GM21515 (cell line): Measurements from ENCODE around the gene AAMP.

Experiments
- ATAC-seq: cut with Tn5 transposase; IDR thresholded peaks from one replicate; pipeline ENCODE4 v1.9.1; 2021; ENCODE audit not compliant: unreplicated experiment

Gene AAMP

DNA sequence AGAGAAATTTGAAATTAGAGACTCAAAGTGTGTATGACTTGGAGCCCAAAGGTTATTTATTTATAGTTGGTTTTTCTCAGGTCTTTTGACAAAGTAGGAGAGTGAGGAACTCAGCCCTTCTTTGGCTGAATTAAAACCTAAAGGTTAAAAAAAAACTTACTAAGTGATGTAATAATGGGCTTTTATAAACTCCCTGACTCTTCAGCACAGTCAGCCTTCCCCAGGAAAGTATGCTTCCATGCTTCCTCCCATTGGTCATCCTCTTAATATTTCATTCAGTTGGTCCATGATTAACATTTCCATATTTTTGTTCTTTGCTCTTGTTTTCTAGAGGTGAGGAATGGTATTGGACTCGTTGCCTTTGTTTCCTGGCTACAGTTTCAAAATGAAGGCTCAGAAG is 45.8 kb downstream of the AAMP start:
- ATAC-seq, result no peak

DNA sequence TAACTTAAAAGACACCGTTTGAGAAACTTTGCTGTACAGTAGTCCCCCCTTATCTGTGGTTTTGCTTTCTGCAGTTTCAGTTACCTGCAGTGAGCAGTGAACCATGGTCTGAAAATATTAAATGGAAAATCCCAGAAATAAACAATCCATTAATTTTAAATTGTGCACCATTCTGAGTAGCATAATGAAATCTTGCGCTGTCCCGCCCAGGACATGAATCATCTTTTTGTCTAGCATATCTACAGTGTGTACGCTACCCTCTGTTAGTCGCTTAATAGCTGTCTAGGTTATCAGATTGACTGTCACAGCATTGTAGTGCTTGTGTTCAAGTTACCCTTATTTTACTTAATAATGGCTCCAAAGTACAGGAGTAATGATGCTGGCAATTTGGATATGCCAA is 46.9 kb downstream of the AAMP start:
- no peak for ATAC-seq

DNA sequence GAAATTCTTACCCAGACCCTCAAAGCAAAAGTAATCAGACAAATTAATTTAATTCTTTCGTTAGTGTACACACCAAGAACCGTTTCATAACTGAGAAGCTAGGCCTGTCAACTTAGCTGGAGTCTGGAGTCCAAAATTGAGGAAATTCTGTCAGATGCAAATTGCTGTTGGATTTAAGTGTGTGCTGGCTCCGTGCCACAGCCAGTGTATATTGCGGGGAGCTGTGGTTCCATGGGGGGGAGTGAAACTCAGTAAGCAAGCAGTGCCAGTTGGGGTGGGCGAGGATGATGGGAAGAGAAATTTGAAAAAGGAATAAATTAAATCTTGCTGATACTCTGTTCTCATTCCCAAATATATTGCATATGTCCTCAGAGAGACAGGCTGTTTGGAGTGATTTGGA is 48.9 kb downstream of the AAMP start:
- ATAC-seq, result no peak

DNA sequence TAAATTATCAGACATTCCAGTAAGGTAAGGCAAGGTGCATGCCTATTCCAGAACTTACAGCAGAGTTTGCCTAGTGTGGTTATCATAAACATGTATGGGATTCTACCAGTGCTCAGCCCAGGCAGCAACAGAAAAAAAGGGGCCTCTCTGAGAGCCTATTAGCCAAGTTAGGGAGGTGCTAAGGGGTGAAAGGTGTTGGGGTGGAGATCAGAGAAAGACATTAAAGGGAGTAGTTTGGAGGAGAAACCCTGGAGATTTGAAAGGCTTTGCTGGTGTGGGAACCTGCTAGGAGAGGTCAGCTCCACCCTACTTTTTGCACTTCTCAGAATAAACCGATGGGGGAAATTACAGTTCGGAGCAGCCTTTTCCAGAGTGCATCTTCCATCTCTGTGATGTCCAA is 50.0 kb downstream of the AAMP start:
- ATAC-seq, result no peak

DNA sequence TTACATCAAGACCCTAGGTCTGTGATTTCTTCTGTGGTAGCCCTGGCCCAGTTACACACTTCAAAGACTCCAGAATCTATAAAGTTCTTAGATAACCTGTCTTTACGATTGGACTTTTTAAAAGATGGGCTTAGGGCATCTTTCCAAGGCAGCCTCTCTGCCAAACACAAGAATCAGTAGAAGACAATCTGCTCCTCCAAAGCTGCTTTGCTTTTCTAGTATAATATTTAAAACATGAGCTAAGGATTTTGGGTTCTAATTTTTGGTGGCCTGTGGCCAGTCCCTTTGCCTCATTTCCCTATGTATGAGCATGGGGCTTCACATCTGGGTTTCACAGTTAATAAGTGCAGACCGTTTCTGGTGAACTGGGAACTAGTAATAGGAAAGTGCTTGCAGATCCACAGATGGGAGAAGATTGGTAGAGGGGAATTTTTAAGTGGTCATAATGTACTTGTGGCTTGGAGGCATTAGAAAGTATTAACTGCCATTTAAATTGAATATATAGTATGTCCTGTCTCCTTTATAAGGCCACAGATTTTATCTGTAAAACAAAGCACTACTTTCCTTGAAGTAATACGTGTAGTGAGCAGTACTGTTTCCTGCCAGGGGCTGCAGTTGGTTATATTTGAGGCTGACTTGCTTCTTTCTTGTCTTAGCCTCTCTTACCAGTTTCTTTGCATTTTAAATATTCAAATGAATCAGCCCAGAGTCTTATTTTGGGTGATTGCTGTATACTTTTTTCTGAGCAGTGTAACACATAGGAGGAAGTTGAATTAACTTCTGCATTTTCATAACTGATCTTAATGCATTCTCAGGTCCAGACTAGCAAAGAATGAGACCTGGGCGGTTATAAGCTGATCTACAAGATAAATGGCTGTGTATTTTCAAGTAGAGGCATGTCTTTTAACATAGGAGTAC is 51.4 kb downstream of the AAMP start:
- ATAC-seq, result peak; percentile 47

DNA sequence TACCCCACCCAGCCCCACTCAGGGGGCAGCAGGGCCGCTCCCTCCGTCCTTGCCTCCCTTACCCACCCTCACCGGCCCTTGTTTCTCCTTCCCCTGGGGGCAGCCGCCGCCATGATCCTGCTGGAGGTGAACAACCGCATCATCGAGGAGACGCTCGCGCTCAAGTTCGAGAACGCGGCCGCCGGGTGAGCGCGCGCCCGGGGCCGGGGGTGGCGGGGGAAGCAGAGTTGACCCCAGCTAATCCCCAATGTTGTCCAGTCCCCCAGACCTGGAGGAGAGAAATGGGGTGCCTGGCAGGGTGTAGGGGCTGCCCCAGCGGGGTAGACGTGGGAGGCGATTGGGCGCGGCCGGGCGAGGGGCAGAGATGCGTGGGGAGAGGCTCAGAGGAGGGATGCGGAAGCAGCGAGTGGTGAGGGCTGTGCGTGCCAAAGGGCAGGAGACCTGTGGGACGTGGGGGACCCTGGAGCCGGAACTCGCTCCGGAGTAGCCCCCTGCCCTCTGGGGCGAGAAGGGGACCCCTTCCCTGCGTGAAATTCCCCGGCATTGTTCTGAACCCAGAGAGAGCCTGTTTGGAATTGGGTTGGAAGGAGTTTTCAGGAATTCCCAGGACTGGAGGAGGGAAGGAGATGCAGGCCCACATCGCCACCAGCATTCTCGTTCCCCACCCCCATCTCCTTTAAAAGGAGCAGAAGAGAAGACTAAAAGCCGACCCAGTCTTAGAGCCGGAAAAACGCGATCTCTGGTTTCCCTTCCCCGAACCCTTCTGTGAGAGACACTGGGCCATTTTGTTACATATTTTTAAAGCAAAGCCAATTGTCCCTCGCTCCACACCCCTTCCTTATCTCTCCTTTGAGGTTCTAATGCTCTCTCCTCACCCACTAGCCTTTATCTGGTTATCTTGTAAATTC is 52.3 kb downstream of the AAMP start:
- peak; percentile 27 for ATAC-seq

DNA sequence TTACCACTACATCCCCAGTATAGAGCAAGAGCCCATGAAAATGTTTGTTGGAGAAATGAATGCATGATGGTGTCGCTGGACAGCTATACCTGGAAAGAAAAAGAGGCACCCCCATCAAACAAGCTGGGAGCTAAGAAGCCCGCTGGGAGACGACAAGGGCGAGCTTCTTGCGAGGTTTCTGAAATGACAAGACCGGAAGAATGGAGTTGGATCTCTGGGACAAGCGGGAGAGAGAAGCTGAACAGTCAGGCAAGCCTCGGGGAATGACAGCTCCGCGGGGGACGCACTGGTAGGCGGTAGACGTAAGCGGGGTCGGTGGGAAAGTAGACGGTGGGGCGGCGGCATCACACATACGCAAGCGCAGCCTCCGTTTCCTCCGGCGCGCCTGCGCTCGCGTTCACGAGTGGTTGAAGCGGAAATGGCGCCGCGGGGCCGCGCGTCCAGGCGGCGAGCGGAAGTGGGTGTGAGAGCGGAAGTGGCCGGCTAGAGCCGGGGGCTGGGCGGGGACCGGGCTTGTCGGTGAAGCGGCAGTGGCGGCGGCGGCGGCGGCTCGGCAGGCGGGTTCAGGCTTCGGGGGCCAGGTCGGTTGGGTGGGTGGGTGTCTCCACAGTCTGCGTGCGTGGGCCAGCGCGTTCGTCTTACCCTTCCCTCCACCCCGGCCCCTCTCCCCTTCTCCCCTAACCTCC is 53.1 kb downstream of the AAMP start, which contains the start of gene ARPC2:
ARPC2 (plus strand) TSS at position 516 of the 686 bp plus-strand sequence. CDS start 282 bp downstream, outside the sequence.
- peak; percentile 69 for ATAC-seq

DNA sequence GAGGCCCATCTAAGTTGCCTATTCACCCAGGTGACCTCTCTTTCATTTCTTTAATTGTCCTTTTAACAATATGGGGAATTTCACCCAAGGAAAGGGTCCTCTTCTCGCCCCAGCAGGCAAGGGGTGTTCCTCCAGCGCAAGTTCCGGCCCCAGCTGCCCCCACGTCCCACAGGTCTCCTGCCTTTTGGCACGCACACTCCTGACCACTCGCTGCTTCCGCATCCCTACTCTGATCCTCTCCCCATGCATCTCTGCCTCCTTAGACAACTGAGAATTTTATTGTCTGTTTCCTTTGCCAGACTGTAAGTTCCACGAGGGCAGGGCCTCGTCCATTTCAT is 53.6 kb downstream of the AAMP start:
- ATAC-seq, result no peak
